Common myeloid progenitor, CD34-positive (primary cell): ENCODE data around the gene AKAP13.

ENCODE experiments used
- CTCF ChIA-PET: fragments of 350-600 bp; sonication (Branson Sonifier 250); formaldehyde crosslinking; loops from one replicate; lab custom pipeline; 2021; ENCODE audit warnings: antibody characterized with exemption; lab: Charles Lee
- POLR2A ChIA-PET: fragments of 350-600 bp; sonication (Branson Sonifier 250); formaldehyde crosslinking; loops from one replicate; lab custom pipeline; 2021; ENCODE audit warnings: antibody characterized with exemption; lab: Charles Lee
- DNase-seq, 3 donors: peaks; one replicate each; pipeline versions ENCODE4 v3.0.0 to v3.0.0-alpha.2; 2013
- H3K27ac ChIP-seq, 2 experiments: 1 replicate in 1 of 2; 2 replicates in 1 of 2; pipeline ENCODE4 v1.7.0; 2013; ENCODE audit warnings: inconsistent platforms in 2 of 2, low read length in 2 of 2, mild to moderate bottlenecking in 2 of 2, low read depth in 1 of 2, moderate library complexity in 1 of 2; ENCODE audit not compliant: severe bottlenecking in 2 of 2, insufficient read depth in 1 of 2, poor library complexity in 1 of 2
- H3K27me3 ChIP-seq, 5 experiments: replicated peaks in 2 of 5; 1 replicate in 3 of 5; 2 replicates in 2 of 5; pipeline versions ENCODE4 v1.6.1 to v1.7.0; 2013; ENCODE audit warnings: low read length in 4 of 5, mild to moderate bottlenecking in 2 of 5, moderate library complexity in 2 of 5, inconsistent platforms in 1 of 5; ENCODE audit not compliant: insufficient read depth in 5 of 5, control insufficient read depth in 4 of 5
- H3K36me3 ChIP-seq, 4 experiments: 1 replicate in 2 of 4; 2 replicates in 2 of 4; pipeline versions ENCODE4 v1.6.1 to v1.7.0; 2013; ENCODE audit warnings: low read length in 3 of 4, control low read depth in 1 of 4, mild to moderate bottlenecking in 1 of 4; ENCODE audit not compliant: control insufficient read depth in 4 of 4, insufficient read depth in 4 of 4
- H3K4me1 ChIP-seq, 4 experiments: 1 replicate in 3 of 4; 2 replicates in 1 of 4; pipeline versions ENCODE4 v1.6.1 to v1.7.1; 2013; ENCODE audit warnings: low read length in 3 of 4, mild to moderate bottlenecking in 3 of 4, control low read depth in 1 of 4, inconsistent platforms in 1 of 4, moderate library complexity in 1 of 4; ENCODE audit not compliant: control insufficient read depth in 4 of 4, insufficient read depth in 4 of 4; ENCODE audit errors: control extremely low read depth in 1 of 4
- H3K4me3 ChIP-seq, 7 experiments: 1 replicate in 4 of 7; 2 replicates in 3 of 7; pipeline versions ENCODE4 v1.5.1 to v1.7.0; 2013; ENCODE audit warnings: mild to moderate bottlenecking in 7 of 7, low read length in 6 of 7, moderate library complexity in 6 of 7, inconsistent platforms in 2 of 7, low read depth in 2 of 7, control low read depth in 1 of 7; ENCODE audit not compliant: insufficient read depth in 4 of 7, control insufficient read depth in 1 of 7; ENCODE audit errors: extremely low read depth in 1 of 7
- H3K9me3 ChIP-seq, 5 experiments: 1 replicate in 4 of 5; 2 replicates in 1 of 5; pipeline versions ENCODE4 v1.6.1 to v1.7.1; 2013; ENCODE audit warnings: low read length in 4 of 5, mild to moderate bottlenecking in 2 of 5, inconsistent platforms in 1 of 5, low read depth in 1 of 5, moderate library complexity in 1 of 5; ENCODE audit not compliant: control insufficient read depth in 4 of 5, insufficient read depth in 2 of 5; ENCODE audit errors: control extremely low read depth in 1 of 5
- WGBS: methylation state at CpG from one replicate; pipeline ENCODE4 v1.1.5; 2013; ENCODE audit not compliant: insufficient coverage; 5-methylcytosine and 5-hydroxymethylcytosine counted together

The AKAP13 gene

DNA sequence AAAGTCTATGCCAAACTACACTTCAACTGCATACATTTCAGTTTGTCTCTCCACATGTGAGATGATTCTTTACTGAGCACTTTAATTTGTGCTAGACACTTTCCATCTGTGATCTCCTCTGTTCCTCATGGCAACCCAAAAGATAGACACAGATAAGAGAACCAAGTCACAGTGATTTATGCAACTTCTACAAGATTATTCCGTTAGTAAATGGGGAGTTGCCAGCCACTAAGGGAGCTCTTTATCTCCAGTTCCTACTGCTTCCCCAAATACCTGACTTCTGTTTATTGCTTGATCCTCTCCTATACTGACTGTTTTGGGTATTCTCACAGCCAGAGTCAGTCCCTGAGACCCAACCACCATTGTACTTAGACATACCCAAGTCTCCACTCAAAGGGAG lies 24.1 kb upstream of the AKAP13 start:
- peak in 2 of 3 donors; percentile 56 to 67 for DNase-seq
- H3K36me3 ChIP-seq = no peaks in the 10 kb centered on the region
- peaks cover 3 to 23% (median 14%) of the 10 kb centered on the region in 4 experiments for H3K4me1 ChIP-seq
- H3K27me3 ChIP-seq = no peaks in the 10 kb centered on the region
- 20% methylated on average over 1 of the region's 1 CpG for WGBS
- no peaks in the 10 kb centered on the region for H3K9me3 ChIP-seq
- no peak overlapping the region for H3K4me3 ChIP-seq
- ChIA-PET CTCF (interaction anchor here (1.0 to 1.3 kb wide), 3 partner anchors 33 to 65 kb away, joined by 3 to 4 read pairs (median 3); no protein-coding TSS in a partner anchor), POLR2A (no interaction called here)
- H3K27ac ChIP-seq = no peak overlapping the region

DNA sequence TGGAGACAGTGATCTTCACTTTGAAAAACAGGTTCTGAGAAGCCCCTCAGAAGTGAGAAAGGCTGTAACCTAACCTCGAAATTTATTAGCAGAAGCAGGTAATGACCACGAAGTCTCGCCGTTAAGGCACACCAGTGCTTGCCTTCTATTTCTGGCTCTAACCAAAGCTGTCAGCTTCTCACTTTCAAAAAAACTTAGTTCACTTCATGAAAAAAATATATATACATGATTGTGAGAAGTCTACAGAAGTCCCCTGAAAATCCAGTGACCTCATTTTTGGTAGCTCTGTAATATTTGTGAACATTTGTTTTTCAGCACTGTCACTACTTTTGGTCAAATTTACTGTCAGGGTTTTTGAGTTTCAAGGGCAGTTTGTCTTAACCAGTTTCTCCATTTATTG lies 19.1 kb upstream of the AKAP13 start:
- ChIA-PET POLR2A (interaction anchor here (0.6 kb wide), 1 partner anchor 28 kb away, joined by 3 read pairs; no protein-coding TSS in a partner anchor), CTCF (interaction anchor here (0.6 to 0.8 kb wide), 2 partner anchors 25 to 316 kb away, joined by 3 read pairs; no protein-coding TSS in a partner anchor)
- H3K4me3 ChIP-seq = no peak overlapping the region
- peaks cover 3 to 28% (median 13%) of the 10 kb centered on the region in 4 experiments for H3K4me1 ChIP-seq
- DNase-seq = peak in 2 of 3 donors; percentile 18 to 35
- no peaks in the 10 kb centered on the region for H3K36me3 ChIP-seq
- no peaks in the 10 kb centered on the region for H3K27me3 ChIP-seq
- no peak overlapping the region for H3K27ac ChIP-seq
- WGBS = 83% methylated on average over 1 of the region's 4 CpGs
- H3K9me3 ChIP-seq = no peaks in the 10 kb centered on the region

DNA sequence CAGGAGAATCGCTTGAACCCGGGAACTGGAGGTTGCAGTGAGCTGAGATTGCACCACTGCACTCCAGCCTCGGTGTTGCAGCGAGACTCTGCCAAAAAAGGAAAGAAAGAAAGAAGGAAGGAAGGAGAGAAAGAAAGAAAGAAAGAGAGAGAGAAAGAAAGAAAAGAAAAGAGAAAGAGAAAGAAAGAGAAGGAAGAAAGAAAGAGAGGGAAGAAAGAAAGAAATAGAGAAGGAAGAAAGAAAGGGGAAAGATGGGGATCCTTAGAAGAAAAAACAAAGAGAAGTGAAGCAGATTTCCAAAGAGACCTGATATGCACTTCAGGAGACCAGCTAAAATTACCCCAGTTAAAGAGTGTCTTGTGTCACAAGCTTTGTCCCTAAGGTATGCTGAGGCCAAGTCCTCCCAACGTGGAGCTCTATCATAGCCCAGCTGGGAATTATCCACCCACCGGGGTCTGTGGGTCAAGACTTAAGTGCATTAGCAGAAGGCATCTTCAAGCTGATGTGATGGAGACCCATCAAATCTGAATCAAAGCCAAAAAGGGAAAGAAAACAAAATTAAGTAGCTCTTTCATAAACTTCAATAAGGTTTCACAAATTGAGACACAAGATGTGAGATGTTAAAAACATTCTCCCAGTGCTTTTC lies 17.8 kb upstream of the AKAP13 start:
- DNase-seq = no peak
- Histone ChIP-seq H3K4me3 (no peak overlapping the region), H3K27ac (no peak overlapping the region), H3K9me3 (no peaks in the 10 kb centered on the region), H3K27me3 (no peaks in the 10 kb centered on the region), H3K36me3 (no peaks in the 10 kb centered on the region), H3K4me1 (peaks cover 3 to 24% (median 10%) of the 10 kb centered on the region in 4 experiments)
- POLR2A ChIA-PET = no interaction called here
- CTCF ChIA-PET = no interaction called here
- 91% methylated on average over 4 of the region's 6 CpGs for whole genome bisulfite sequencing

DNA sequence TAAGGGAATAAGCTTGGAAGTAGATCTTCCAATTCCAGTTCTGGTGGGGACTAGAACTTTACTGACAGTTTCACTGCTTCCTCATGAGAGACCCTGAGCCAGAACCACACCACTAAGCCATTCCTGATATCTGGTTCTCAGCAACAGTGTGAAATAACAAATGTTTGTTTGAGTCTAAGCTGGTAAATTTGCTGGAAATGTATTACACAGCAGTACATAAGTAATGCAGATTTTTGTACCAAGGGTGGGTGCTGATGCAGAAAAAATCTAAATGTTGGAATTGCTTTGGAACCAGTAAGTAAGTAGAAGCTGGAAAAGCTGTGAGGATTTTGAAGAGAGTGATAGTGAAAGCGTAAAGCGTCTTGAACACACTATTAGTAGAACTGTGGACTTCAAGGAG lies 14.4 kb upstream of the AKAP13 start:
- no peaks in the 10 kb centered on the region for H3K36me3 ChIP-seq

DNA sequence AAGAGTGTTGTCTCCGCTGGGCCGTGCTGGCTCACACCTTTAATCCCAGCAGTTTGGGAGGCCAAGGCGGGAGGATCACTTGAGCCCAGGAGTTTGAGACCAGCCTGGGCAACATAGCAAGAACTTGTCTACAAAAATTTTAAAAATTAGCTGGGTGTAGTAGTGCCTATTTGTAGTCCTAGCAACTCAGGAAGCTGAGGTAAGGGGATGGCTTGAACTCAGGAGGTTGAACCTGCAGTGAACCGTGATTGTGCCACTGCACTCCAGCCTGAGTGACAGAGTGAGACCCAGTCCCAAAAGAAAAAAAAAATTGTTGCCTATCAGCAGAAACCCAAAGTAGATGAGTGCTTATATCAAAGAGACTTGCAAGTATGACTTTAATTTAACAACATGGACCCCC lies 12.7 kb upstream of the AKAP13 start:
- Histone ChIP-seq H3K9me3 (no peaks in the 10 kb centered on the region), H3K36me3 (no peaks in the 10 kb centered on the region), H3K27ac (no peak overlapping the region), H3K4me3 (no peak overlapping the region), H3K27me3 (no peaks in the 10 kb centered on the region), H3K4me1 (no peaks in the 10 kb centered on the region)
- WGBS = 97% methylated on average over 4 of the region's 4 CpGs
- CTCF ChIA-PET = interaction anchor here (0.9 kb wide), 1 partner anchor 12 kb away, joined by 4 read pairs; no protein-coding TSS in a partner anchor
- no peak for DNase-seq
- POLR2A ChIA-PET = interaction anchor here (0.6 kb wide), 1 partner anchor 29 kb away, joined by 3 read pairs; no protein-coding TSS in a partner anchor

More for the DNA sequence above, 14.4 kb upstream of the AKAP13 start:
- Histone ChIP-seq H3K4me3 (no peak overlapping the region), H3K27me3 (no peaks in the 10 kb centered on the region), H3K27ac (no peak overlapping the region), H3K9me3 (no peaks in the 10 kb centered on the region), H3K4me1 (peaks cover 0 to 9% (median 2%) of the 10 kb centered on the region in 4 experiments)
- POLR2A ChIA-PET = no interaction called here
- DNase-seq = no peak
- CTCF ChIA-PET = interaction anchor here (2.5 kb wide), 1 partner anchor 11 kb away, joined by 8 read pairs; no protein-coding TSS in a partner anchor
- WGBS = 100% methylated on average over 2 of the region's 2 CpGs

DNA sequence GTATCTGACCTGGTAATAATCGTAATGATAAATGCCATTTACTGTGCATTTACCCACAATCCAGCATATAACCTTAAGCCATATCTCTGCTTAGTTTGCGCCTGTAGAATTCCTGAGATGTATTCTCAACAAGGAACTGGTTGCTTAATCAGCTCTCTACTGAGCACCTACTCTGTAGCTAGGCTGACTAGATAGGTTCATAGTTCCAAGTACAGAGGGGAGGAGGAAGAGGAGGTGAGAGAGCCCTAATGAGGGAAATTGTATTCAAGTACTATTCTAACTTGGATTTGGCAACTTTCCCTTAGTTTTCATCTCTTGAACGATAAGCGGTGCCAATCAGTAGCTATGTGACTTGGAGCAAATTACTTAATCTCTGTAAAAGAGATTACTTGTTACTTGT lies 5.6 kb upstream of the AKAP13 start:
- Histone ChIP-seq H3K9me3 (no peaks in the 10 kb centered on the region), H3K36me3 (no peaks in the 10 kb centered on the region), H3K27me3 (no peaks in the 10 kb centered on the region), H3K4me3 (no peak overlapping the region), H3K27ac (no peak overlapping the region), H3K4me1 (peaks cover 2 to 8% (median 5%) of the 10 kb centered on the region in 4 experiments)
- WGBS = 93% methylated on average over 2 of the region's 4 CpGs
- DNase-seq = no peak
- POLR2A ChIA-PET = no interaction called here
- CTCF ChIA-PET = interaction anchor here (0.5 to 1.0 kb wide), 2 partner anchors 19 to 57 kb away, joined by 3 read pairs; no protein-coding TSS in a partner anchor

DNA sequence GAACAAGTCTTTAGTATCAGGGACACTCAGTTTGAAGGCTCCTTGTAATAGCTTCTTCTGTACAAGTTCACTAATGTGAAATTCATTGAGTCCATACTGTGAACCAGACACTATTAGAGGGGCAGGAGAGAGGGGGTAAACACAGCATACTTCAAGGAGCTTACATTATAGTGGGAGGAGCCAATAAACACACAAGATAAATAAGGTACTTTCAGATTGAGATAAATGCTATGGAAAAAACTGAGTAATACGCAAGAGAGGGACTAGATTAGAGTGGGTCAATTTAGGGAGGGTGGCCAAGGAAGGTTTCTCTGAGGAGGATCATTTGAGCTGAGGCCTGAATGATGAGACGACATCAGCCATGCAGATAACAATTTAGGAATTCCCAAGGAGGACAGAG lies 3.1 kb upstream of the AKAP13 start:
- Histone ChIP-seq H3K36me3 (no peaks in the 10 kb centered on the region), H3K9me3 (no peaks in the 10 kb centered on the region), H3K27ac (no peak overlapping the region), H3K4me1 (peaks cover 4 to 20% (median 15%) of the 10 kb centered on the region in 4 experiments), H3K27me3 (no peaks in the 10 kb centered on the region), H3K4me3 (no peak overlapping the region)
- DNase-seq = no peak
- ChIA-PET POLR2A (no interaction called here), CTCF (interaction anchor here (0.9 to 2.2 kb wide), 4 partner anchors 12 to 47 kb away, joined by 3 to 8 read pairs (median 5); no protein-coding TSS in a partner anchor)
- 93% methylated on average over 2 of the region's 2 CpGs for WGBS
